GM18861 (cell line): Measurements from ENCODE around the gene TIGD1.

Experiments
- ATAC-seq: cut with Tn5 transposase; IDR thresholded peaks from one replicate; pipeline ENCODE4 v1.9.1; 2021; ENCODE audit not compliant: unreplicated experiment

TIGD1 gene

GRCh38 chr2:232502911-232503808 lies 47.2 kb downstream of the TIGD1 start:
- no peak for ATAC-seq

GRCh38 chr2:232502511-232502910 lies 47.8 kb downstream of the TIGD1 start:
- no peak for ATAC-seq

GRCh38 chr2:232501794-232502390 lies 48.5 kb downstream of the TIGD1 start:
- ATAC-seq, result no peak

GRCh38 chr2:232501331-232501771 lies 49.0 kb downstream of the TIGD1 start:
- no peak for ATAC-seq

- no peak for ATAC-seq
These were observed 51.9 kb downstream of the TIGD1 start for GRCh38 chr2:232498452-232498851.
